HG02763 (cell line): Measurements from ENCODE around the gene FRMD4A.
"Not testable (repeated sequence)": the region's sequence is repeated elsewhere in the genome, so short reads cannot be mapped to it uniquely, and the experiment has no call there.

ENCODE experiments used
- ATAC-seq: cut with Tn5 transposase; IDR thresholded peaks from one replicate; pipeline ENCODE4 v1.9.1; 2021; ENCODE audit warnings: mild to moderate bottlenecking, moderate library complexity; ENCODE audit not compliant: unreplicated experiment

Gene FRMD4A

DNA sequence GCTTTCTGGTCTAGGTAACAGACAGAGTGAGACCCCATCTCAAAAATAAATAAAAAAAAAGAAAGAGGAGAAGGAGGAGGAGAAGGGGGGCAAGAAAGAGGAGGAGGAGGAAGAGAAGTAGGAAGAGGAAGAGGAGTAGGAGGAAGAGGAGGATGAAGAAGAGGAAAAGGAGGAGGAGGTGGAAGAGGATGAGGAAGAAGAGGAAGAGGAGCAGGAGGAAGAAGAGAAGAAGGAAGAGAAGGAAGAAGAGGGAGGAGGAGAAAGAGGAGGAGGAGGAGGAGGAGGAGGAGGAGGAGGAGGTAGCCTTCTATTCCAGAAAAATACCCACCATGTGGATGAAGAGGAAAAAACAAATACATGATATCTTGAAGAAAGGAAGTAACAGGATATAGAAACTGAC, 172.1 kb downstream of the FRMD4A start:
- no peak for ATAC-seq

DNA sequence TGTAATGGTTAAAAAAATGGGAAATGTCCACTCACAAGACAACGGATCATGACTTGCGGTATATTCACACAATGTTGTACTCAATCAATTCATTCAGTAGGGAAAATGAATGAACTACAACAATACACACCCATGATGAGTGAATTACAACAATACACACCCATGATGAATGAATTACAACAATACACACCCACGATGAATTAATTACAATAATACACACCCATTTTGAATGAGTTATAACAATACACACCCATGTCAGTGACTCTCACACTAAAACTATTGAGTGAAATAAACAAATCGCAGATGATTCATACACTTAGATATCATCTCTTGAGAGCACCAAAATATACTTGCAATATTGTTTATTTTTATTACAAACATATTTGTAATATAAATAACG, 174.6 kb downstream of the FRMD4A start:
- no peak for ATAC-seq

DNA sequence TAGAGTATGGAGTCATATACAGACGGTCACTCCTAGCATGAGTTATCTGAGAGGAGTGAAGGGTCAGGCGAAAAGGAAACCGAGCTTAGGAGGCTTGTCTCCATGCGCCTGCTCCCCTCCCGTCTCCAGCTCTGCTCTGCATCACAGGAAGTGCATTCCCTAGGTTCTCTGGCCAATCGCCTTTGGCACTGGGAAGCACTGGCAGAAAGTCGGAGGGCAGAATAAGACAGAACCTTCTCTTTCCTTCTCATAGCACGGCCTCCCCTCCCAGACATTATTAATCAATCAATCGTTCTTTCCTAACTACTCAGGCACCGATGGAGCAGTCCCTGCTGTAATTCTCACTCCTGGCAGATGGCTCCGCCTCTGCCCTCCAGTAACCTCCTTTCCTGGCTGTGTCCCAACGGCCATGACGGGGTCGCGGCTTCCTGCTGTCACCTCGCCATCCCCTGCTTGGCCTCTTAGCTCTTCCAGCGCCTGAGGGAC, 177.1 kb downstream of the FRMD4A start:
- no peak for ATAC-seq

DNA sequence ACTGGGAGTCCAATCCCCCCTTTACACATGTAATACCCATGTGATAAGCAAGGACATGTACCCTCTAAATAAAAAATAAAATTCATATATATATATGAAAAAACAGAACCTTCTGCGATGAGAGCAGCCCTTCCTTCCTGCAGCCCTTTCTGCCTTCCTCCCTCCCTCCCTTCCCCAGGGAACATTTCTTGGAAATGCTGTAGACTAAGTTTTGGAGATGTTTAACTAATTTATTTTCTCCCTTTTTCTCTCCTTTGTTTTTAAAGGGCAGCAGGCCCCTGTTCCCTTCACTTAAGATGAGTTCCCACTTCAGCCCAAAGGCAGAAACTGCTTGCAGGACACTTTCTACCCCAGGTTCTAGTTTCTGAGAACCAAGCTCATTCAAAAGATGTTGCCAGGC, 179.2 kb downstream of the FRMD4A start:
- no peak for ATAC-seq

DNA sequence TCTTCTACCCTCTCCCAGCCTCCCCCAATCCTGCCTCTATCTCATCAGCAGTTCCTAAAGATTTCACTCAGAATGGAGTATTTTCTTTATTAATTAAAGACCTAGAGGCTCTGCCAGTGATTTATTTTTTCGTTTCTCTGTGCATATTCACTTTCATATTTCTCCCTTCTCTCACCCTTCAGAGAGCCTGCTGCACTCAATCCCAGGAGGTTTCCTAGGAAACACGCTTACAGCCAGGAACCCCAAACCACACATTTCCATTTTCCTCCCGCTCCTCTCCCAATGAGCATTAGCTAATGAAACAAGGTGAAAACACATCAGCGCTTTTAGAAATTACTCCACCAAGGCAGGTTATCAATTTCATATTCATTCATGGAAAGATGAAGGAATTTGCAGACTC, 180.2 kb downstream of the FRMD4A start:
- no peak for ATAC-seq

DNA sequence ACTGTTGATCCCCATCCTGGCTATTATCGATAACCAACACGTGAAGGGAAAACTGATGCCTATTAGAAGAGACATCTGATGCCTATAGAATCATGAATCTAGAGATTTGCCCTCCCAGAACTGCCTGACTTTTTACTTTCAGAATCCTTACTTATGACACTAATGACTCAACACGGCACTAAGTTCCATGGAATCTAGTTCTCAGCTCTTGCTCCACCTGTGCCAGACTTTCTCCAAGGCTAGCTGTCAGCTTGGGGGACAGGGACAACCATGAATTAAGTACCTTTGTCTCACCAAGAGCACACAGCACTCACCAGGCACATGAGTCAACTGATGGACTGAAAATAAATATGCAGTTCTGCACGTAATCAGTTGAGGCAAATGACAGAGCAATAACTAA, 184.2 kb downstream of the FRMD4A start:
- no peak for ATAC-seq

DNA sequence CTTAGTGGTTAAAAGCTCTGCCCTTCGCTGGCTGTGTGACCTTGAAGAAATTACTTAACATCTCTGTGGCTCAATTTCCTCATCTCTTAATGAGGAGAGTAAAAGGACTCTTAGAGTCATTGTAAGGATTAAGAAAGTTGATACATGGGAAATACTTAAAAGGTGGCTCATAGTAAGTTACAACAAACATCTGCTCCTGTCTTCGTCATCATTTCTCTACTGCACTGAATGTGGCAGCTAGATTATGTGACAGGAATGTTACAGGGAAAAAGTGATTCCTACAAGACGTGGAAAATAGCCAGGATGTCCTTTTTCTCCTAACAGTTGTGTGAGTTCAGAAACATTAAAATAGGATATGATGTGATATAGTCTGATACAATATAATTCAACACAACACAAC, 184.7 kb downstream of the FRMD4A start:
- no peak for ATAC-seq

DNA sequence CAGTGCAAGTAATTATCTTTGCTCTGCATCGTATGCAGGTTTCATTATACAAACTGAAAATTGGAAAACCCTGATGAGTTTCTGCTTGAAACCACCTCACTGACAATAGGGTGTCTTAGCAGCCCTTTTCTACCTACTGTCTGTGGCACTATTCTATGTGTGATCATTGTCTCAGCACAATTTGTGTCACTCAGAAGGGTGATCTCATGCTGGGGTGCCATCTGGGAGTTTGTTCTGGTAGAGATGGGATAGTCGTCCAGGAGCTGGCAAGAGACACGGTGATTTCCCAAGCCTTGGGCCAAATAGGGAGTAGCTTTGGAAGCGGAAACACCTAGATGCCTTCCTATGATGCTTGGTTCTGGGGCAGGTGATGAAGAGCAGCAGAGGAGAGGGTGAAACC, 186.3 kb downstream of the FRMD4A start:
- no peak for ATAC-seq

DNA sequence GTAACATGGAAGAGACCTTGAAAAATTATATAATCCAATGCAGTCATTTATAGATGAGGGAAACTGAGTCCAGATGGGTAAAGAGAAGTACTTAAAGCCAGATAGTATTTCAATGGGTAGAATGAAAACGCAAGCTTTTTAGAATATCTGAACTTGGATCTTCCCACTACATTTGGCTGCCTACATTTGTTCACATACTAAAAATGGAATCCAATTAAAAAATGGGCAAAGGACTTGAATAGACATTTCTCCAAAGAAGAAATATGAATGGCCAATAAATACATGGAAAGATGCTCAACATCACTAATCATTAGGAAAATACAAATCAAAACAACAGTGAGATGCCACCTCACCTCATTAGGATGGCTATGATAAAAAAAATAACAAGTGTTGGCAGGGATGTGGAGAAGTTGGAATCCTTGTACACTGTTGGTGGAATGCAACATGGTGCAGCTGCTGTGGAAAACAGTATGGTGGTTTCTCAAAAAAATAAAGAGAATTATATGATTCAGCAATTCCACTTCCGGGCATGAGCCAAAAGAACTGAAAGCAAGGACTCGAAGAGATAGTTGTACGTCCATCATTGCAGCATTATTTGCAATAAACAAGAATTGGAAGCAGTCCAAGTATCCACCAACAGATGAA, 188.0 kb downstream of the FRMD4A start:
- no peak for ATAC-seq

DNA sequence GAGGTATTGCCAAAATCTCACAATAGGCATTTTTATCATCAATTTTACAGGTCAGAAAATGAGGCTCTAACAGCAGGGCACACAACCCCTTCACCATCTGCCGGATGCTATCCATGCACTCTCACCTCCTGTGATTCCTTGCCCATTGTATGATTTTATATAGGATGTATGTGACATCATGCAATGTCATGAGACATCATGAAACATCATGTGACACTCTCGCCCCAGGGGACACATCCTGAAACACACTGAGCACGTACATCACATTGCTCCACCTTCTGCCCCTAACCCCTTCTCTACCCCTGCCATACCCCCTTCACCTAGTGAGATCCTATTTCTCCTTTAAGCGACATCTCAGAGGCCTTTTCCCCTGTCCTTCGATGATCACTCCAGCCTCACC, 189.4 kb downstream of the FRMD4A start:
- no peak for ATAC-seq

DNA sequence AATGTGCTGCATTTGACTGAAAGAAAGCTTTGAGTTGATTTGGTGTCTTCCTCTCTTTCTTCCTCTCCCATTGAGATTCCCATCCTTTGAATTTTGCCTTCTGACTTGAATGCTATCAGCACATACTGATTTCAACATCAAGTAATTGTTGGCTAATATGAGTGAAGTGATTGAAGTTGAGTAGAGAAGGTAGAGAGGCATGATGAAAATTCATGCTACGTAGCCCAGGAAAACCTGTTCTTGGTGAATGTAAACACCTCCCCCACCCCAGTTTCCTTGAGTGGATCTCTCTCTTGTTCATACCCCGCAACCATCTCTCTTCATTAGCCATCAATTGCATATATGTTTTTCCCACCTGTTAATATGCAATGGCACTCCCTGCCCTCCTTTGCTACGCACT, 193.3 kb downstream of the FRMD4A start:
- ATAC-seq: no peak

DNA sequence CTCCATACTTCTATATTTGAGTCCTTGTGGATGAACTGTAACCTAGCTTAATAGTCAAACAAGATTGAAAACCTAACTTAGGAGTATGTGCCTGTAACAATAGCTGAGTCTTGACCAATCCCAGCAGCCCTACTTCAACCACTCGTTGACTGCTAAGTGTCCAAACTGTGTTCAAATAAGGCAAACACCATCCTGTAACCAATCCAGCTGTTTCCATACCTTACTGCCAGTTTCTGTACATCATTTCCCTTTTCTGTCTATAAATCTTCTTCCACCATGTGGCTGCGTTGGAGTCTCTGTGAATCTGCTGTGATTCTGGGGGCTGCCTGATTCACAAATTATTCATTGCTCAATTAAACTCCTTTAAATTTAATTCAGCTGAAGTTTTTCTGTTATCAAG, 195.5 kb downstream of the FRMD4A start:
- ATAC-seq: not testable (repeated sequence)

DNA sequence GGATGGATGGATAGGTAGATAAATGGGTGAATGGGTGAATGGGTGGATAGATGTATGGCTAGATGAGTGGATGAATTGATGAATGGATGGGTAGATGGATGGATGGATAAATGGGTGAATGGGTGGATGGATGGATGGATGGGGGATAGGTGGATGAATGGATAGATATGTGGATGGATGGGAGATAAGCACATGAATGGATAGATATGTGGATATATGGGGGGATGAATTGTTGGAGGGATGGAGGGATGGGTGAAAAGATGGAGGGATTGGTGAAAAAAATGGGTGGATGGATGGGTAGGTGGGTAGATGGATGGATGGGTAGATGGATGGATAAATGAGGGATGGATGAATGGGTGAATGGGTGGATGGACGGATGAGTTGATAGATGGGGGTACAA, 196.4 kb downstream of the FRMD4A start:
- no peak for ATAC-seq

DNA sequence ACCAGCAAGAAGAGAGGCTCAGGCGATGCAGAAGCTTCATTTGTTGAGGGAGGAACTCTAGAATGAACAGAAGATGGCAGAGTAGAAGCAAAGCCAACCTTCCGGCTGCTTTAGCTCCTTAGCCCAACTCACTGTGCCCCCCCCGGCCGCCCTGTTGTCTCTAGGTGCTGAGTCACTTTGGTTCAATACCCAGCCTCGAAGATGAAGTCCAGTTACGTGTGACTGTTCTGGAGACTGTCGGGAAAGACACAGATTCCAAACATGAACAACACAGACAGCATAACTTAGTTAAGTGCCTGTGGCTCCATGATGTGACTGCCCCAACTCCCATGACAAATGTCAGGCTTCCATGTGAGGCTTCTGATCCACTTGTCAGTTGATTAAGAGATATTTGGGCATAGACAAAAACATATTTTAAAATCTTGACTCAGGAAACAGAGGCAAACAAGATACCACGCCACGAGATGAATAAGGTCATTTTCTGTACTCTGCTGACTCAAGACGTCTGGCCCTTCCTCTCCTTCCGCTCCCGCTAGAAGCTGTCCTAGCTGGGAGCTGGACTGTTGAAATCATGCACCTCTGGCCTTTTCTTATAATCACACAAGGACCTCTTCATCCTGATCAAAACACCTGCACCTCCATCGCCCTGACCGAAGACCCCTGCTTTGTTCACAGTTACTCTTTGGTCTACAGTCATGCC, 199.3 kb downstream of the FRMD4A start:
- no peak for ATAC-seq

DNA sequence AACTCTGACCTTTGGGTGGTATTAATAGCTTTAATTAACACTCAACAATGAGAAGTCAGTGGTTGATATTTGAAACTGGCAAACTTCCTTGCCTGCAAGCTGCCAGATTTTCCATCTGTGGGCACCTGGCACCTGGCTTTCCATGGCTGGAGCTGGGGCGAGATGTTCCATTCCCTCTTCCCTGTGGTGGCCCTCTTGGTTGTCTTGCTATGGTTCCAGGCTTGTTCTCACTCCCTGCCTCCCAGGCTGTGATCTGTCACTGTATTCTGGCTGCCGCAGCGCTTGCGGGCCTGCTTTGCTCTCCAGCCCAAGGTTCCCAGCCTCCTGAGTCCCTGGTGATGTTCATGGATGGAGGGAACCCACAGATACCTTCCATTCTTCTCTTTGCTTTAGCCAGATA, 201.0 kb downstream of the FRMD4A start:
- no peak for ATAC-seq

DNA sequence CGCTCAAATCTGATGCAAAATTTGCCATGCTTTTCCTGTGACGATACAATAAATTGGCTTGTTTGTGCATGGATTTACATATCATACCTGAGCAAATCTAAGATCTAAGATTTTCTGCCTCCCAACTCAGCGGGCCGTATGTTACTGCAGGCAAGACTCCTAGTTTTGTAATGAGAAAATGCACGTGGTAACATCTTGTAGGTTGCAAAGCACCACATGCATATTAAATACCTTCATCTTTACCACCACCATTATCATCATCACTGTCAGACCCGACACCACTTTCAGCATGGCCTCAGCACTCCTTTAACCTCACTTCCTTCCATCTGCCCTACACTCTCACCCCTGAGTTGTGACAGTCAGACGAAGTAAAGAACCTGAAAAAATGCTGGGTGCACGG, 202.2 kb downstream of the FRMD4A start:
- no peak for ATAC-seq

DNA sequence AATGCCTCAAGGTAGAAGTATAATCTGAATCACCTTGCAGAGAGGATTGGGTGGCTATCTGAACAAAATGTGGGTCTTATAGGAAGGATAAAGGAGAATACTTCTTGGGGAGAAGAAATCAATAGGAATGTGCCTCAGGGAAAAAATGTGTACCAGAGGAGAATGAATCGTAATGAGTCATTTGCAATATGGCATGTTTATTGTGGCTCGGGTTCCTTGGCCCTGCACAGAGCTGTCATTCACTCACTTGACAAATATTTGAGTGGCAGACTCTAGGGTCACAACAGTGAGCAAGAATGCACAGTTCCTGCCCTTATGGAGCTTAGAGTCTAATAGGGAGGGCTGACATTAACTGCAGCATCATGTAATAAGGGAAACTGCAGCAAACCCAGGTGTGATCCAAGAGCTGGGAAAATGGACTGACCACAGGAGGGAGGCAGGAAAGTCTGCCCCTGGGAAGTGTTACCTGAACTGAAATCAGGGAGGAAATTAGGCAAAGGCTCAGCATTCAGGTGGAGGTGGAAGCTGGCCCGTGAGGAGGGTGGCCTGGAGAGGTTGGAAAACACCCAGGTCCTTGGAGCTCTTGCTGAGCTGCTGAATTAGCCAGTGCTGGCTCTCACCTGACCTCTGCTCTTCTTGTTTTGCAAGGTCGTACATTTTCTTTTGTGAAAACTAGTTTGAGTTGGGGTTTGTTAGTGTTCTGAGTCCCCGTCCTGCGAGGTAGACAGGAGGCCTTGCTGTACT, 203.9 kb downstream of the FRMD4A start:
- ATAC-seq: no peak

DNA sequence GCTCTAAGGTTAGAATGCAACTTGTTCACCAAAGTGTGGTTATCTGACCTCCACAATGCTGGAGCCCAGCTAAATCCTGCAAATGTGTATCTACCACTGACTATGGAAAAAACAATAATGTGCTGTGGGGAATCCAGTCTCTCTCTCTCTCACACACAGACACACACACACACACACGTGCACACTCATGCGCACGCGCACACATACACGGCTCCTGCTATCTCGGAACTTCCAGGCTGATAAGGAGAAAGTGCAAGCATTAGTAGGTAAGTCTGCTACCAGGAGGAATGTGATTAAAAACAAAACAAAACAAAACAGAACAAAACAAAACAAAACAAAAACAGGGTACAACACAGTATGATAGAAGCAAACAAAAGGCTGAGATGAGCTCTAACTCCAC, 205.2 kb downstream of the FRMD4A start:
- no peak for ATAC-seq

DNA sequence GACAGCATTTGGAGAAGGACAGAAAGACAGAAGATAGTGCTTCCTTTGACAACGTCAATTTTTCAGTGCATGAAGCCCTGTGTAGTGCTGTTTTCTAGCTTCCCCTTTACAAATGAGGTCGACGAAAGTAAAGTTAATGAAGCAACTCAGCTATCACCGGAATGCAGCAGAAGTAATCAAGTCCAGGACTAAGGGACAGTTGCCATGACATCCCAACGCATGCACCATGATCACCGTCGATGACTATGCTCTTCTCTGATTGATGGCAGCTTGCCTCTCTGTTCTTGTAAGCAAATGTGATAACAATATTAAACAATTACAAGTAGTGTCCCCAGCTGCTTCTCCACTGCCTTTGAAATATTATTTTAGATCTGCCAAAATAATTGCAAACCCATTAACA, 205.8 kb downstream of the FRMD4A start:
- no peak for ATAC-seq

DNA sequence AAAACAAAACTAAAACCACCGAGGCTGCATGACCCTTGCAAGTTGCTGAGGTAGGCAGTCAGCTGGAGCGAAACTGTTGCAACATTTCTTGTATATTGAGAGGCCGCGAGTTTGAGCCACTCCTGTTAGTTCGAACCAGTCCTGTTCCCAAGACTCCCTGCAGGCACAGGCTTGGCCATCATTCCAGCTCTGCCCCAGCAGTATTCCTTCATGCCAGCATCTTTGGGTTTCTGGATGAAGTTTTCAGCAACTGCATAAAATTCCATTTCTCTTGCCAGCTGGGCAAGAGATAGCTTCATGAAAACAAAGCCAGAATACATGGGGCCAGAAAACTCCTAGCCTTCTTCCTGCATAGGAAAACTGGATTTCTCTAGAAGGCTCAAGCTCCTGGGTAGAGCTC, 207.6 kb downstream of the FRMD4A start:
- no peak for ATAC-seq

DNA sequence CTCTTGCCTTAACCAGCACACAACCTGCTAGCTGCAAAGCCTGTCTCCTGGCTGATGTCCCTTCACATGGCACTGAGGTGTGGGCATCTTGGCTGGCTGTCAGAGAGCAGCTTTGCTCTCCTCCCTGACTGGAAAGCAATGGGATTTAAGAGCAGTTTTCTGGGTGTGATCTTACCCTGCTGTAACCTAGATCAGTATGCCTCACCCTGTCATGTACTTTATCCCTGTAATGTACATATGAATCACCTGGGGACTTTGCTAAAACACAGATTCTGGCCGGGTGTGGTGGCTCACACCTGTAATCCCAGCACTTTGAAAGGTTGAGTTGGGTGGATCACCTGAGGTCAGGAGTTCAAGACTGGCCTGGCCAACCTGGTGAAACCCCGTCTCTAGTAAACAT, 209.9 kb downstream of the FRMD4A start:
- no peak for ATAC-seq

DNA sequence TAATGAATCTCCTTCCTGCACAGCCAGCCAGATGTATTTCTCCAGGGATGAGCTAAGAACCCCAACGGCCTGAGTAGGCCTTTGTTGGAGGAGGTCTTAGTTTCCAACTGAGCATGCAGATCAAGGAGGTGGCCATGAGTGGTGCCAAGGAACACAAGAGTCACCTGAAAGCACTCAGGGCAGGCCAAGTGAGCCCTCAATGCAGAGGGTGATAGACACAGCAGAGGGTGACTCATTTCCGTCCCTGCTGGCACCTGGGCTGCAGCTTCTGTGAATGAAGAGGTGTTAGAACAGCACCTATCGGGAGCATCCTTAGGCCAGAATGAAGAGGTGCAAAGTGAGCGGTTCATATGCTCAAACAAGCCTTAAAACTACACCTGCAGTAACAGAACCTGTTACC, 211.8 kb downstream of the FRMD4A start:
- ATAC-seq: no peak
